ENCODE measurements around the gene KIRREL3. TPM values are rescaled to one million over a fixed set of nuclear protein-coding genes. Genes with fewer than 3 reads are reported as not detected.
"Not testable (repeated sequence)": the region's sequence is repeated elsewhere in the genome, so short reads cannot be mapped to it uniquely, and the experiment has no call there.

KIRREL3 gene
- polyA plus RNA-seq, 1 of the 3 experiments (the other 2 are of a cell fraction), result 3.7 TPM

DNA sequence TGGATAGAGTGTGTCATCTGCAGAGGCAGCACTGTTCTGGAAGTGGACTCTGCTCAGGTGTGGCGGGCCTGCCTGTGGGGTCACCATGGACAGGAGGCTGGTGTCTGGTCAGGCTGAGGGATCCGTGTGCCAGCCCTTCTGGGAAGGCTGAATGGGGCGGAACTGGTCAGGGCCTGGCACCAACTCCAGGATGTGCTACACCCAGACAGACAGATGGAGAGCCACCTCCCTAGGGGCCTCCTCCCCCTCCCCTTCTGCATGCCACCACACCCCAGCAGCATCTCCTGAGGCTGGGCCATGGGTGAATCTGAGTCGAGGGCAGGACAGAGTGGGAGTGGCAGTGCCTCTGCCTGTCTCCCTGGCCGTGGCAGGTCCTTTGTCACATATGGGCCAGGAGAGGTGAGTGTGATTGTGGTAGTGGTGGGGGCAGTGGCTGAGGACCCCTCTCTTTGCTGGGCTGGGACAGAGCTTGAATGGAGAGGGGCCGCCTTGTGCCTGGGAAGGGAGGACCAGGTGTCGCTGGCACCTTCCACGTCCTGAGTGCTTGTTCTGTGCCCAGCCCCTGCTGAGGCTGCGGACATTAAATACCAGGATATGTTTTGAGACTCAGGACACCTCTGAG lies 616.0 kb downstream of the KIRREL3 start:
- ChIA-PET POLR2A (no interaction called here), CTCF (interaction anchor here (1.2 kb wide), 1 partner anchor 9 kb away, joined by 3 read pairs; no protein-coding TSS in a partner anchor)
- TF ChIP-seq, protein P1, sequence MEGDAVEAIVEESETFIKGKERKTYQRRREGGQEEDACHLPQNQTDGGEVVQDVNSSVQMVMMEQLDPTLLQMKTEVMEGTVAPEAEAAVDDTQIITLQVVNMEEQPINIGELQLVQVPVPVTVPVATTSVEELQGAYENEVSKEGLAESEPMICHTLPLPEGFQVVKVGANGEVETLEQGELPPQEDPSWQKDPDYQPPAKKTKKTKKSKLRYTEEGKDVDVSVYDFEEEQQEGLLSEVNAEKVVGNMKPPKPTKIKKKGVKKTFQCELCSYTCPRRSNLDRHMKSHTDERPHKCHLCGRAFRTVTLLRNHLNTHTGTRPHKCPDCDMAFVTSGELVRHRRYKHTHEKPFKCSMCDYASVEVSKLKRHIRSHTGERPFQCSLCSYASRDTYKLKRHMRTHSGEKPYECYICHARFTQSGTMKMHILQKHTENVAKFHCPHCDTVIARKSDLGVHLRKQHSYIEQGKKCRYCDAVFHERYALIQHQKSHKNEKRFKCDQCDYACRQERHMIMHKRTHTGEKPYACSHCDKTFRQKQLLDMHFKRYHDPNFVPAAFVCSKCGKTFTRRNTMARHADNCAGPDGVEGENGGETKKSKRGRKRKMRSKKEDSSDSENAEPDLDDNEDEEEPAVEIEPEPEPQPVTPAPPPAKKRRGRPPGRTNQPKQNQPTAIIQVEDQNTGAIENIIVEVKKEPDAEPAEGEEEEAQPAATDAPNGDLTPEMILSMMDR (IDR thresholded peaks at IDR 0.05), result no peak
- Histone ChIP-seq H3K4me3 (ENCODE audit: low read depth in 2 of 2, low read length in 1 of 2) (no peak overlapping the region), H3K27me3 (ENCODE audit: insufficient read depth) (no peaks in the 10 kb centered on the region), H3K36me3 (replicated peaks in 1 of 2; ENCODE audit: control insufficient read depth in 1 of 2, insufficient read depth in 2 of 2, low read length in 1 of 2) (no peaks in the 10 kb centered on the region), H3K79me2 (ENCODE audit: insufficient read depth) (peaks cover 15% of the 10 kb centered on the region; the same call in 1 of the 2 replicates), H3K9ac (no peak overlapping the region), H3K27ac (ENCODE audit: low read depth in 2 of 2, low read length in 1 of 2) (no peak overlapping the region), H3K9me3 (no peaks in the 10 kb centered on the region), H3K4me2 (no peak overlapping the region), H4K20me1 (ENCODE audit: insufficient read depth) (no peaks in the 10 kb centered on the region), H3K9me2 (no peaks in the 10 kb centered on the region), H3K4me1 (ENCODE audit: control insufficient read depth in 1 of 2, insufficient read depth in 2 of 2, low read depth in 1 of 2, low read length in 1 of 2) (peaks cover 0 to 23% of the 10 kb centered on the region in 2 experiments; a peak in 1 of 4 replicates), H3F3A (replicated peaks; ENCODE audit: insufficient read depth) (no peaks in the 10 kb centered on the region), H2AFZ (ENCODE audit: low read depth) (no peak overlapping the region)
- WGBS (ENCODE audit: low lambda C conversion rate), result 89% methylated on average over 5 of the region's 9 CpGs
- DNase-seq, result no peak

DNA sequence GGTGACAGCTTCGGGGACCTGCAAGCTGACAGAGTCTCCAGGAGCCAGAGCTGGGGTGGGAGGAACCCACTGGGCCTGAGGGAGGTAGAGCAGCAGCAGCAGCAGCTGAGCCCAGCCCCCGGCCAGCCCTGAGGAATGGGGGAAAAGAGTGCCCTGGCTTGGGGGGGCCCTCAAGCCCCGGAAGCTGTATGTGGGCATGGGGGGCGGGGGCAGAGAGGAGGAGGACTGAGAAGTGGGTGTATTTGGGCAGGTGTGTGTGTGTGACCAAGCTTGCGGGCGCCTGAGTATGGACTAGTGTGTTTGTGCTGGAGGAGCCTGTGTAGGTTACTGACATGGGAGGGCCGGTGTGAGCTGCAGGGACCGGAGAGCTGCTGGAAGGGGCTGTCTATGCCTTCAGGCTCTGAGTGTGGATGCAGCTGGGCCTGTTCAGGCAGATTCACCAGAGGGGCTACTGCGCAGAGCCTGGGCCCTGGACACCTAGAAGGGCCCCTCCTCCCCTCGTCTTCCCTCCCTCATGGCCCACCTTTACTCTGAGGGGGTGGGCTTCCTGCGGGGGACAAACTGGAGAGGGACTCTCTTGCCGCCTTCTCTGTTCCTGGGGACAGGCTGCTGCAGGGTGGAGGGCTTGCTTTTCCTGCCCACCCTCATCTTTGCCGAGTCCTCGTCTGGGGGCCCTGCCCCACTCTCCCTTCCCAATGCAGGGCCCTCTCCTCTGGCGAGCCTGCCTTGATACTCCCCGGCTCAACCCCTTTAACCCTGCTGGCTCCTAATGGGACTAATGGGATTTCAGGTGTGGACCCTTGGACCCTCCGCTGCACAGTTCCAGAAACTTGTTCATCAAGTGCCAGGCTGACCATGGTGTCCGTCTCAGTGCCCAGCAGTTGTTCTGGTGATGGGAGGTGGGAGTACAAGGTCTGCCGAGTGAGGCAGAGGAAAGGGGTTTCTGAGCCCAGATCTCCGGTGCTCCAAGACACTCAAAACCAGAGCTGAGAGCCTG lies 616.9 kb downstream of the KIRREL3 start:
- H3K79me2 ChIP-seq (ENCODE audit: insufficient read depth), result peaks cover 23% of the 10 kb centered on the region
- H3K4me3 ChIP-seq (ENCODE audit: low read depth in 2 of 2, low read length in 1 of 2), result no peak overlapping the region
- no peaks in the 10 kb centered on the region for H3K9me2 ChIP-seq
- no peak overlapping the region for H3K27ac ChIP-seq (ENCODE audit: low read depth in 2 of 2, low read length in 1 of 2)
- H2AFZ ChIP-seq (ENCODE audit: low read depth), result no peak overlapping the region
- no peaks in the 10 kb centered on the region for H3K27me3 ChIP-seq (ENCODE audit: insufficient read depth)
- POLR2A ChIA-PET, result interaction anchor here (0.8 kb wide), 1 partner anchor 80 kb away, joined by 3 read pairs; the partner anchor contains the start of gene DCPS
- WGBS (ENCODE audit: low lambda C conversion rate), result 95% methylated on average over 9 of the region's 20 CpGs
- H4K20me1 ChIP-seq (ENCODE audit: insufficient read depth), result no peaks in the 10 kb centered on the region
- no peak for DNase-seq
- H3F3A ChIP-seq (replicated peaks; ENCODE audit: insufficient read depth), result no peaks in the 10 kb centered on the region
- TF ChIP-seq RFX5 (IDR thresholded peaks at IDR 0.05; ENCODE audit: low read length) (no peak), EP300 (IDR thresholded peaks at IDR 0.05; ENCODE audit: borderline replicate concordance in 1 of 2, low read depth in 1 of 2, low read length in 1 of 2) (no peak), RAD21 (IDR thresholded peaks at IDR 0.05; ENCODE audit: low read length) (no peak), MEF2A (IDR thresholded peaks at IDR 0.05; ENCODE audit: borderline replicate concordance, low read depth) (no peak), TEAD4 (IDR thresholded peaks at IDR 0.05; ENCODE audit: borderline replicate concordance, insufficient read depth) (no peak)
- TF ChIP-seq, protein P2, sequence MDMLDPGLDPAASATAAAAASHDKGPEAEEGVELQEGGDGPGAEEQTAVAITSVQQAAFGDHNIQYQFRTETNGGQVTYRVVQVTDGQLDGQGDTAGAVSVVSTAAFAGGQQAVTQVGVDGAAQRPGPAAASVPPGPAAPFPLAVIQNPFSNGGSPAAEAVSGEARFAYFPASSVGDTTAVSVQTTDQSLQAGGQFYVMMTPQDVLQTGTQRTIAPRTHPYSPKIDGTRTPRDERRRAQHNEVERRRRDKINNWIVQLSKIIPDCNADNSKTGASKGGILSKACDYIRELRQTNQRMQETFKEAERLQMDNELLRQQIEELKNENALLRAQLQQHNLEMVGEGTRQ (IDR thresholded peaks at IDR 0.05; ENCODE audit: borderline replicate concordance, low read depth, low read length), result no peak
- H3K9me3 ChIP-seq, result no peaks in the 10 kb centered on the region
- H3K9ac ChIP-seq, result no peak overlapping the region
- no peak overlapping the region for H3K4me2 ChIP-seq
- no peaks in the 10 kb centered on the region for H3K36me3 ChIP-seq (replicated peaks in 1 of 2; ENCODE audit: control insufficient read depth in 1 of 2, insufficient read depth in 2 of 2, low read length in 1 of 2)
- H3K4me1 ChIP-seq (ENCODE audit: control insufficient read depth in 1 of 2, insufficient read depth in 2 of 2, low read depth in 1 of 2, low read length in 1 of 2), result peaks cover 0 to 23% of the 10 kb centered on the region in 2 experiments; a peak in 1 of 4 replicates
- CTCF ChIA-PET, result interaction anchor here (0.9 to 1.2 kb wide), 3 partner anchors 9 to 97 kb away, joined by 3 read pairs; no protein-coding TSS in a partner anchor

DNA sequence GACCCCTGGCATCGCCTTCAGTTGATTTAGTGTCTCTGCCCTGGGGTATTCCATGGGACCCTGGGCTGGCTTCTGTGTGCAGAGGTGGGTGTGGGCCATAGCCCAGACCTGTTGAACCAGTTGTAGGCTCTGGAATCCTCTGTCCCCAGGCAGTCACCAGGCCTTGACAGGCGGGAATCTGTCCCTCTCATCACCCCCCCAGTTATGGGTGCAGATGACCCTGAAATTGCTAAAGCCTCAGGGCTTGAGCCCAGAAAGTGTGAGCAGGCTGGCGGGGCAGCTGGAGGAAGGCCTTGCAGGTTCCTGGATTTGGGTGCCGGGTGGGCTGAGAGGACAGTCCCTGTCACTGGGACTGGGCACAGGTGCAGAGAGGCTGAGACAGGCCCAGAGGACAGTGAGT lies 617.9 kb downstream of the KIRREL3 start:
- peaks cover 0 to 23% of the 10 kb centered on the region in 2 experiments; a peak in 1 of 4 replicates for H3K4me1 ChIP-seq (ENCODE audit: control insufficient read depth in 1 of 2, insufficient read depth in 2 of 2, low read depth in 1 of 2, low read length in 1 of 2)
- H3K36me3 ChIP-seq (replicated peaks in 1 of 2; ENCODE audit: control insufficient read depth in 1 of 2, insufficient read depth in 2 of 2, low read length in 1 of 2); H4K20me1 ChIP-seq (ENCODE audit: insufficient read depth); H3K4me3 ChIP-seq (ENCODE audit: low read depth in 2 of 2, low read length in 1 of 2); DNase-seq; H2AFZ ChIP-seq (ENCODE audit: low read depth); H3K9me2 ChIP-seq; H3K9me3 ChIP-seq; H3F3A ChIP-seq (replicated peaks; ENCODE audit: insufficient read depth); H3K27ac ChIP-seq (ENCODE audit: low read depth in 2 of 2, low read length in 1 of 2); H3K4me2 ChIP-seq; H3K27me3 ChIP-seq (ENCODE audit: insufficient read depth); H3K9ac ChIP-seq: not testable (repeated sequence)
- H3K79me2 ChIP-seq (ENCODE audit: insufficient read depth), result peaks cover 33% of the 10 kb centered on the region
- no CpG with 5 or more reads among the region's 4 CpGs for WGBS (ENCODE audit: low lambda C conversion rate)
- ChIA-PET CTCF (interaction anchor here (1.2 kb wide), 1 partner anchor 98 kb away, joined by 3 read pairs; no protein-coding TSS in a partner anchor), POLR2A (interaction anchor here (0.8 kb wide), 1 partner anchor 79 kb away, joined by 3 read pairs; the partner anchor contains the start of gene DCPS)

DNA sequence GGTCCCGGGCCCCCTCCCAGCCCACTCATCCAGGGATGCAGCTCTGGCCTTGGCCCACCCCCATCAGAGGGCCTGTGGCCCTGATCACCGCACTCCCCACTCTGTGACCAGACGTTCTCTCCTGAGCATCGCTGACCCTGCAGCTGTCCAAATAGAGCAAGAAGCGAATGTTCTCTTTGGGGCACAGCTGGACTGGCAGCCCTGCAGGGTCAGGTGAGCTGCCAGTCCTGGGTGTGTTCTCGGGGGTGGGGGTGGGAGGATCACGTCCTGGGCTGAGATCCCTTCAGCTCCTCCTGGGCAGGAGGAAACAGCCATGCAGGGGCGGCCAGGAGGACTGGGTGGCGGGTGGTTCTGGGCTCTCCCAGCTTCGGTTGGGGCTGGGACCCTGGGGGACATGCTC lies 618.6 kb downstream of the KIRREL3 start:
- 81% methylated on average over 3 of the region's 10 CpGs for WGBS (ENCODE audit: low lambda C conversion rate)
- H3K9ac ChIP-seq; H4K20me1 ChIP-seq (ENCODE audit: insufficient read depth): not testable (repeated sequence)

More for the DNA sequence above, 618.6 kb downstream of the KIRREL3 start:
- H3K4me2 ChIP-seq; H3K9me2 ChIP-seq; H3K27me3 ChIP-seq (ENCODE audit: insufficient read depth); H3K4me3 ChIP-seq (ENCODE audit: low read depth in 2 of 2, low read length in 1 of 2); DNase-seq; H3K9me3 ChIP-seq; CTCF ChIA-PET; H3K36me3 ChIP-seq (replicated peaks in 1 of 2; ENCODE audit: control insufficient read depth in 1 of 2, insufficient read depth in 2 of 2, low read length in 1 of 2); H3F3A ChIP-seq (replicated peaks; ENCODE audit: insufficient read depth); POLR2A ChIA-PET; H3K27ac ChIP-seq (ENCODE audit: low read depth in 2 of 2, low read length in 1 of 2); H2AFZ ChIP-seq (ENCODE audit: low read depth): not testable (repeated sequence)
- Histone ChIP-seq H3K4me1 (ENCODE audit: control insufficient read depth in 1 of 2, insufficient read depth in 2 of 2, low read depth in 1 of 2, low read length in 1 of 2) (peaks cover 0 to 20% of the 10 kb centered on the region in 2 experiments; a peak in 1 of 4 replicates), H3K79me2 (ENCODE audit: insufficient read depth) (peaks cover 34% of the 10 kb centered on the region)

Data from SK-N-SH (cell line).